HepG2 (cell line): Measurements from ENCODE around the gene PYGO2. TPM values are rescaled to one million over a fixed set of nuclear protein-coding genes. Genes with fewer than 3 reads are reported as not detected.

Experiments used
- CREM ChIP-seq, 2 experiments: sonication (generic) in 1 of 2; formaldehyde crosslinking in 1 of 2; IDR thresholded peaks; 2 replicates each; pipeline versions ENCODE4 v1.4.0 to v1.6.1; 2016 to 2020; ENCODE audit warnings: antibody characterized with exemption in 1 of 2, mild to moderate bottlenecking in 1 of 2, missing genetic modification reagents in 1 of 2
- DR1 ChIP-seq: sonication (generic); formaldehyde crosslinking; IDR thresholded peaks from 2 replicates; pipeline ENCODE4 v1.8.0; 2021; ENCODE audit warnings: mild to moderate bottlenecking, missing genetic modification reagents, inconsistent platforms
- EP300 ChIP-seq, 3 experiments: sonication (generic) in 1 of 3; formaldehyde crosslinking in 1 of 3; IDR thresholded peaks; 2 replicates each; pipeline versions ENCODE4 v1.5.1 to v1.6.1; 2011 to 2020; ENCODE audit warnings: low read depth in 2 of 3, low read length in 2 of 3, borderline replicate concordance in 1 of 3, improper control_type of control experiment in 1 of 3, mild to moderate bottlenecking in 1 of 3, missing genetic modification reagents in 1 of 3, moderate library complexity in 1 of 3
- HDAC1 ChIP-seq: sonication (generic); formaldehyde crosslinking; IDR thresholded peaks from 2 replicates; pipeline ENCODE4 v1.5.1; 2020; ENCODE audit warnings: mild to moderate bottlenecking, missing genetic modification reagents
- HNRNPLL ChIP-seq: fragments of 200-400 bp; formaldehyde crosslinking; IDR thresholded peaks from 2 replicates; pipeline ENCODE4 v1.6.1; 2017; ENCODE audit warnings: mild to moderate bottlenecking, low read depth, low read length; ENCODE audit not compliant: poor library complexity, severe bottlenecking
- MAZ ChIP-seq, 2 experiments: sonication (generic) in 1 of 2; formaldehyde crosslinking in 1 of 2; IDR thresholded peaks; 2 replicates each; pipeline versions ENCODE4 v1.5.0 to v1.6.1; 2012 to 2020; ENCODE audit warnings: low read depth in 2 of 2, mild to moderate bottlenecking in 2 of 2, borderline replicate concordance in 1 of 2, improper control_type of control experiment in 1 of 2, low read length in 1 of 2, missing genetic modification reagents in 1 of 2, moderate library complexity in 1 of 2
- MYNN ChIP-seq: sonication (generic); formaldehyde crosslinking; IDR thresholded peaks from 2 replicates; pipeline ENCODE4 v1.4.0; 2020; ENCODE audit warnings: mild to moderate bottlenecking, low read depth, missing genetic modification reagents
- RBM39 ChIP-seq: fragments of 200-400 bp; formaldehyde crosslinking; IDR thresholded peaks from one replicate; pipeline ENCODE4 v1.6.1; 2018; ENCODE audit warnings: antibody characterized with exemption, mild to moderate bottlenecking, low read depth, low read length; ENCODE audit not compliant: poor library complexity, severe bottlenecking
- TOPORS ChIP-seq: sonication (generic); formaldehyde crosslinking; IDR thresholded peaks from 2 replicates; pipeline ENCODE4 v1.8.0; 2023; ENCODE audit warnings: mild to moderate bottlenecking, missing genetic modification reagents
- ZNF354B ChIP-seq: sonication (generic); formaldehyde crosslinking; IDR thresholded peaks from 2 replicates; pipeline ENCODE4 v1.8.0; 2022; ENCODE audit warnings: mild to moderate bottlenecking, missing genetic modification reagents
- polyA plus RNA-seq, 8 experiments: library from polyadenylated mRNA; depleted of rRNA in 3 of 8; stranded (reverse) in 7 of 8; unstranded in 1 of 8; fragments of >200 nt; fragmentation: Illumina TruSeq in 4 of 8; extraction: Trizol in 4 of 8; gene quantifications; 2 replicates each; pipeline versions ENCODE4 v1.2.1 to v1.2.3, GENCODE V29; 2011 to 2016; ENCODE audit warnings: low read depth in 4 of 8, missing spikeins in 1 of 8, mixed read lengths in 1 of 8; ENCODE audit not compliant: insufficient read depth in 1 of 8
- total RNA-seq, 5 experiments: library from RNA; depleted of rRNA; stranded (reverse); fragments of >200 nt; fragmentation: Illumina TruSeq; extraction: Trizol; gene quantifications; 2 replicates each; pipeline ENCODE4 v1.2.3, GENCODE V29; 2016; ENCODE audit warnings: low read depth in 1 of 5
- TF ChIP-seq, protein P1 (sequence below): sonication (generic); formaldehyde crosslinking; IDR thresholded peaks from 2 replicates; pipeline ENCODE4 v1.8.1; 2023; ENCODE audit warnings: mild to moderate bottlenecking, inconsistent platforms, moderate library complexity, missing genetic modification reagents, borderline replicate concordance
- TF ChIP-seq, protein P2 (sequence below): sonication (generic); formaldehyde crosslinking; IDR thresholded peaks from 2 replicates; pipeline ENCODE4 v1.4.0; 2020; ENCODE audit warnings: missing genetic modification reagents
- TF ChIP-seq, protein P3 (sequence below): sonication (generic); formaldehyde crosslinking; conservative IDR thresholded peaks from 2 replicates; pipeline ENCODE4 v1.8.0; 2022; ENCODE audit warnings: mild to moderate bottlenecking, moderate library complexity, missing genetic modification reagents
- TF ChIP-seq, protein P4 (sequence below), 2 experiments: sonication (generic) in 1 of 2; formaldehyde crosslinking in 1 of 2; IDR thresholded peaks; 2 replicates each; pipeline versions ENCODE4 v1.4.0 to v1.6.1; 2018 to 2020; ENCODE audit warnings: missing genetic modification reagents in 2 of 2, borderline replicate concordance in 1 of 2, low read depth in 1 of 2, mild to moderate bottlenecking in 1 of 2, missing biosample characterization in 1 of 2

Gene PYGO2
- total and polyA plus RNA-seq, 2 of the 13 experiments (the other 11 are each of a cell fraction or from before 2014, with no cell fraction given) = 20.3 to 21.8 TPM

DNA sequence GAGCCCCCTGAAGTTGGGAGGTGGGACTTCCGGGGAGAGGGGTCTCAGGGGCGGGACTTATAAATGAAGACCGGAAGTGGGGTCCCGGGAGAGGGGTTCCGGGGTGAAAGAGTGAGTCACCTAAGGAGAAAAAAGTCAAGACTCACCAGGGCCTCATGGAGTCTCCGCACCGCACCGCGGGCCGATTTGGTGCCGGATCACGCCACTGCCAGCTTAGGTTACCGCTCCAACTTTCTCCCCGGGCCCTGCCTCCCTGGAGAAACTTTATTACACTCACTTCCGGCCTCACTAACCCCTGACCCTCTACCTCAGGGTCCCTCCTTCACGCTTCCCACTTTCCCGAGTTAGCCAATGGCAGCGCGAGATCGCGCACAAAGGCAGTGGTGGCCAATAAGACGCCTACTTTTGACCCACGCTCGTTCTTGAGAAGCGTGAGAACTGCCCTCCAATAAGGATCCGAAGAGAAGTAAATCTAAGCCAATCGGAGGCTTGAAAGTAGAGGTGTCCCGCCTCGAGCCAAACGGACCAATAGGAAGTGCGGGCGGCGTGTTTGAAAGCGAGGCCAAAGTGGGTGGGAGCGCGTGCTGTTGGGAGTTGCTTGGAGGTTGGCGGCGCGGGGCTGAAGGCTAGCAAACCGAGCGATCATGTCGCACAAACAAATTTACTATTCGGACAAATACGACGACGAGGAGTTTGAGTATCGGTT lies 12.7 kb upstream of the PYGO2 start, which contains the start of gene CKS1B (continued):
- TF ChIP-seq DR1 (CRISPR knock-in tag) = 0 out of 2 replicates have a peak, but pooled peaks have one; percentile 36
- TF ChIP-seq, protein P1, sequence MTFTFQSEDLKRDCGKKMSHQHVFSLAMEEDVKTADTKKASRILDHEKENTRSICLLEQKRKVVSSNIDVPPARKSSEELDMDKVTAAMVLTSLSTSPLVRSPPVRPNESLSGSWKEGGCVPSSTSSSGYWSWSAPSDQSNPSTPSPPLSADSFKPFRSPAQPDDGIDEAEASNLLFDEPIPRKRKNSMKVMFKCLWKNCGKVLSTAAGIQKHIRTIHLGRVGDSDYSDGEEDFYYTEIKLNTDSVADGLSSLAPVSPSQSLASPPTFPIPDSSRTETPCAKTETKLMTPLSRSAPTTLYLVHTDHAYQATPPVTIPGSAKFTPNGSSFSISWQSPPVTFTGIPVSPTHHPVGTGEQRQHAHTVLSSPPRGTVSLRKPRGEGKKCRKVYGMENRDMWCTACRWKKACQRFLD (CRISPR knock-in tag) = peak; percentile 52; the same call in 1 of the 2 replicates
- peak; percentile 76 for TF ChIP-seq CREM (IDR thresholded peaks at IDR 0.05)
- TF ChIP-seq CREM (CRISPR knock-in tag; IDR thresholded peaks at IDR 0.05) = no peak
- TF ChIP-seq RBM39 = peak; percentile 61
- TF ChIP-seq HDAC1 (CRISPR knock-in tag) = peak; percentile 99
- TF ChIP-seq, protein P2, sequence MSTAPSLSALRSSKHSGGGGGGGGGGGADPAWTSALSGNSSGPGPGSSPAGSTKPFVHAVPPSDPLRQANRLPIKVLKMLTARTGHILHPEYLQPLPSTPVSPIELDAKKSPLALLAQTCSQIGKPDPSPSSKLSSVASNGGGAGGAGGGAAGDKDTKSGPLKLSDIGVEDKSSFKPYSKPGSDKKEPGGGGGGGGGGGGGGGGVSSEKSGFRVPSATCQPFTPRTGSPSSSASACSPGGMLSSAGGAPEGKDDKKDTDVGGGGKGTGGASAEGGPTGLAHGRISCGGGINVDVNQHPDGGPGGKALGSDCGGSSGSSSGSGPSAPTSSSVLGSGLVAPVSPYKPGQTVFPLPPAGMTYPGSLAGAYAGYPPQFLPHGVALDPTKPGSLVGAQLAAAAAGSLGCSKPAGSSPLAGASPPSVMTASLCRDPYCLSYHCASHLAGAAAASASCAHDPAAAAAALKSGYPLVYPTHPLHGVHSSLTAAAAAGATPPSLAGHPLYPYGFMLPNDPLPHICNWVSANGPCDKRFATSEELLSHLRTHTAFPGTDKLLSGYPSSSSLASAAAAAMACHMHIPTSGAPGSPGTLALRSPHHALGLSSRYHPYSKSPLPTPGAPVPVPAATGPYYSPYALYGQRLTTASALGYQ (CRISPR knock-in tag) = no peak
- TF ChIP-seq, protein P3, sequence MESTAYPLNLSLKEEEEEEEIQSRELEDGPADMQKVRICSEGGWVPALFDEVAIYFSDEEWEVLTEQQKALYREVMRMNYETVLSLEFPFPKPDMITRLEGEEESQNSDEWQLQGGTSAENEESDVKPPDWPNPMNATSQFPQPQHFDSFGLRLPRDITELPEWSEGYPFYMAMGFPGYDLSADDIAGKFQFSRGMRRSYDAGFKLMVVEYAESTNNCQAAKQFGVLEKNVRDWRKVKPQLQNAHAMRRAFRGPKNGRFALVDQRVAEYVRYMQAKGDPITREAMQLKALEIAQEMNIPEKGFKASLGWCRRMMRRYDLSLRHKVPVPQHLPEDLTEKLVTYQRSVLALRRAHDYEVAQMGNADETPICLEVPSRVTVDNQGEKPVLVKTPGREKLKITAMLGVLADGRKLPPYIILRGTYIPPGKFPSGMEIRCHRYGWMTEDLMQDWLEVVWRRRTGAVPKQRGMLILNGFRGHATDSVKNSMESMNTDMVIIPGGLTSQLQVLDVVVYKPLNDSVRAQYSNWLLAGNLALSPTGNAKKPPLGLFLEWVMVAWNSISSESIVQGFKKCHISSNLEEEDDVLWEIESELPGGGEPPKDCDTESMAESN (CRISPR knock-in tag) = peak; percentile 75; the same call in 1 of the 2 replicates
- peak; percentile 93 for TF ChIP-seq TOPORS (CRISPR knock-in tag)
- TF ChIP-seq, protein P4, sequence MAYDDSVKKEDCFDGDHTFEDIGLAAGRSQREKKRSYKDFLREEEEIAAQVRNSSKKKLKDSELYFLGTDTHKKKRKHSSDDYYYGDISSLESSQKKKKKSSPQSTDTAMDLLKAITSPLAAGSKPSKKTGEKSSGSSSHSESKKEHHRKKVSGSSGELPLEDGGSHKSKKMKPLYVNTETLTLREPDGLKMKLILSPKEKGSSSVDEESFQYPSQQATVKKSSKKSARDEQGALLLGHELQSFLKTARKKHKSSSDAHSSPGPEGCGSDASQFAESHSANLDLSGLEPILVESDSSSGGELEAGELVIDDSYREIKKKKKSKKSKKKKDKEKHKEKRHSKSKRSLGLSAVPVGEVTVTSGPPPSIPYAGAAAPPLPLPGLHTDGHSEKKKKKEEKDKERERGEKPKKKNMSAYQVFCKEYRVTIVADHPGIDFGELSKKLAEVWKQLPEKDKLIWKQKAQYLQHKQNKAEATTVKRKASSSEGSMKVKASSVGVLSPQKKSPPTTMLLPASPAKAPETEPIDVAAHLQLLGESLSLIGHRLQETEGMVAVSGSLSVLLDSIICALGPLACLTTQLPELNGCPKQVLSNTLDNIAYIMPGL (CRISPR knock-in tag; IDR thresholded peaks at IDR 0.05; ENCODE audit: borderline replicate concordance in 1 of 2, low read depth in 1 of 2) = peak; percentile 7 to 71; a peak in 3 of 4 replicates
- no peak for TF ChIP-seq HNRNPLL
- no peak for TF ChIP-seq MYNN (CRISPR knock-in tag)
- TF ChIP-seq ZNF354B (CRISPR knock-in tag) = peak; percentile 61; the same call in 1 of the 2 replicates
- peak; percentile 8 to 23; a peak in 1 of 4 replicates for TF ChIP-seq EP300 (IDR thresholded peaks at IDR 0.05; ENCODE audit: low read depth in 2 of 2, low read length in 2 of 2)
- TF ChIP-seq EP300 (CRISPR knock-in tag; IDR thresholded peaks at IDR 0.05; ENCODE audit: borderline replicate concordance) = no peak
- no peak for TF ChIP-seq MAZ (IDR thresholded peaks at IDR 0.05; ENCODE audit: borderline replicate concordance, low read depth, low read length)
- peak; percentile 56 for TF ChIP-seq MAZ (CRISPR knock-in tag; IDR thresholded peaks at IDR 0.05; ENCODE audit: low read depth)
- TF ChIP-seq, all 625 proteins: peak for 184
